HEK293T (cell line): ENCODE data around the gene EMC10.

Experiments used
- ARNT ChIP-seq: fragments of 450-650 bp; IDR thresholded peaks from 2 replicates; pipeline ENCODE4 v1.6.1; 2017; ENCODE audit warnings: mild to moderate bottlenecking
- FOXK2 ChIP-seq: fragments of 450-650 bp; IDR thresholded peaks from 2 replicates; pipeline ENCODE4 v1.6.1; 2016; ENCODE audit warnings: mild to moderate bottlenecking
- L3MBTL2 ChIP-seq: fragments of 450-650 bp; conservative IDR thresholded peaks from 2 replicates; pipeline ENCODE4 v1.6.1; 2016; ENCODE audit warnings: mild to moderate bottlenecking
- NFRKB ChIP-seq: fragments of 450-650 bp; IDR thresholded peaks from 2 replicates; pipeline ENCODE4 v1.6.1; 2016; ENCODE audit warnings: mild to moderate bottlenecking, moderate library complexity
- SP1 ChIP-seq: fragments of 450-650 bp; IDR thresholded peaks from 2 replicates; pipeline ENCODE4 v1.6.1; 2017
- TARDBP ChIP-seq: fragments of 450-650 bp; IDR thresholded peaks from 2 replicates; pipeline ENCODE4 v1.6.1; 2016

DNA sequence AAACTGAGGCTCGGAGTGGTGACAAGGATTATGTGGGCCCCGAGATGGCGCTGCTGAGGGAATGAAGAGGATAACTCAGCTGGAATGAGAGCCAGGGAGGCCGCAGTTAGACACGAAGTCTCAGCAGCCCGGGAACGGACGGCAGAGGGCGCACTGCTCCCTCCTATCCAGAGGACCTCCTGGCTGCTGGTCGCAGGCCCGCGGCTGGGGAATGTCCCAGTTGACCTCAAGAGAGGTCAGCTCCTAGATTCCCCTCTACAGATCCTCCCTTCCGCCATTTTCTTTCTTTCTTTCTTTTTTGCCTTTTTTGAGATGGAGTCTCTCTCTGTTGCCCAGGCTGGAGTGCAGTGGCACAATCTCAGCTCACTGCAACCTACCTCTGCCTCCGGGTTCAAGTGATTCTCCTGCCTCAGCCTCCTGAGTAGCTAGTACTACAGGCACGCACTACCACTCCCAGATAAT is 61.5 kb downstream of the EMC10 start:
- TF ChIP-seq FOXK2 (no peak), SP1 (no peak), L3MBTL2 (no peak), NFRKB (no peak), TARDBP (no peak), ARNT (no peak)
